GM23248 (cell line): ENCODE results near the gene MFF.

Source experiments
- EZH2 ChIP-seq: fragments of 200-600 bp; sonication (generic); IDR thresholded peaks from 2 replicates; pipeline ENCODE4 v1.6.1; 2018; ENCODE audit warnings: antibody characterized with exemption, mild to moderate bottlenecking; ENCODE audit not compliant: insufficient read depth, poor library complexity, severe bottlenecking
- EZH2phosphoT487 ChIP-seq: fragments of 200-600 bp; sonication (generic); IDR thresholded peaks from 2 replicates; pipeline ENCODE4 v1.6.1; 2018; ENCODE audit warnings: antibody characterized with exemption, moderate library complexity, mild to moderate bottlenecking, low read depth; ENCODE audit not compliant: insufficient read depth

DNA sequence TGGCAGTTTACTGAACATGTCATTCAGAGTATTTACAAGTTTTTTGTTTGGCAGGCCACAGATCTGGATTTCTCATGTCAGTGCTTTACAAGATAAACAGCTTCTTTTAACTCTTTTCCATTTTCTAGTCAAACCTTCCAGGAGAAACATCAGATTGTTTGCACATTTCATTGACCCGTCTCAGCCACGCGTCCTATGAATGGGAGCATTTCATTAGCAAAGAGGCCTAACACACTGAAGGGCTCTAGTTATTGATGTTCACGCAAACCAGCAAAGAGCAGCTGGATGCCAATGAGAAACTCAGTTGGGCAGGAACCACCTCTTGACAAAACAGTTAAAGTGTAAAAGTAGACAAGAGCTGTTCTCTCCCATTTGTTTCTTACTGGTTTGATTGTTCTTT lies 29.2 kb upstream of the MFF start:
- no peak for TF ChIP-seq EZH2phosphoT487
- no peak for TF ChIP-seq EZH2
